NCI-H2171 (cell line): ENCODE data around the gene DENND2A.
"Not testable (repeated sequence)": the region's sequence is repeated elsewhere in the genome, so short reads cannot be mapped to it uniquely, and the experiment has no call there.

Experiments used
- DNase-seq: peaks from one replicate; lab custom pipeline; 2025; lab: John Stamatoyannopoulos, UW

Gene DENND2A

GRCh38 chr7:140646931-140647647, 6.5 kb upstream of the DENND2A start:
- peak; percentile 83 for DNase-seq

DNA sequence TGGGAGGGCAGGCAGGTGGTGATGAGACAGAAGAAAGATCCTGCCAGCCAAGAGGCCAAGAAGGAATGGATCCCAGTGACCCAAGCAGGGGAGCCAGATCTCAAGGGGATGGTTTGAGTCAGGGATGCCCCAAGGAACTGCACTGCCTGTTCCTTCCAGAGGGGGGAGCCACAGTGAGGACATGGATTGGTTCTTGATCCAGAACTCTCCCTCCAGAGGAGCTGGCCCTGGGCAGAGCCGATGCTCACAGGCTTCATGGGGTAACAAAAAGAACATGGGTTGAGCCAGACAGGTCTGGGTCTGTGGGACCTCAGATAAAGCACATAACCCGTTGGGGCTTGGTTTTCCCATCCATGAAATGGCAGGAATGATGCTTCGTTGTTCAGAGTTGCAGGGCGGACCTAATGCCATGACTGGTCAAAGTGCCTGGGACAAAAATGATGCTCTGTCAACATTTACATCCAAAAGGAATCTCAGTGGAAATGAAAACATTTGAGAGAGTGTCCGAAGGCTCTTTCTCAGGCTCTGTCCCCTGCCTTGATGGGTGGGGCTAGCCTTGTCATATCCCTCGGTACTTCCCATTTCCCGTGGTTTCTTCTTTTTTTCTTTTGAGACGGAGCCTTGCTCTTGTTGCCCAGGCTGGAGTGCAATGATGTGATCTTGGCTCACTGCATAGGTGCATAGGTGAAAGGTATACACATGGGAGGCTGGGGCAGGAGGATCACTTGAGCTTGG, 4.7 kb upstream of the DENND2A start:
- no peak for DNase-seq

GRCh38 chr7:140644761-140645160, 4.1 kb upstream of the DENND2A start:
- DNase-seq = not testable (repeated sequence)

- no peak for DNase-seq
These were observed 2.8 kb upstream of the DENND2A start for GRCh38 chr7:140643416-140643815.

DNA sequence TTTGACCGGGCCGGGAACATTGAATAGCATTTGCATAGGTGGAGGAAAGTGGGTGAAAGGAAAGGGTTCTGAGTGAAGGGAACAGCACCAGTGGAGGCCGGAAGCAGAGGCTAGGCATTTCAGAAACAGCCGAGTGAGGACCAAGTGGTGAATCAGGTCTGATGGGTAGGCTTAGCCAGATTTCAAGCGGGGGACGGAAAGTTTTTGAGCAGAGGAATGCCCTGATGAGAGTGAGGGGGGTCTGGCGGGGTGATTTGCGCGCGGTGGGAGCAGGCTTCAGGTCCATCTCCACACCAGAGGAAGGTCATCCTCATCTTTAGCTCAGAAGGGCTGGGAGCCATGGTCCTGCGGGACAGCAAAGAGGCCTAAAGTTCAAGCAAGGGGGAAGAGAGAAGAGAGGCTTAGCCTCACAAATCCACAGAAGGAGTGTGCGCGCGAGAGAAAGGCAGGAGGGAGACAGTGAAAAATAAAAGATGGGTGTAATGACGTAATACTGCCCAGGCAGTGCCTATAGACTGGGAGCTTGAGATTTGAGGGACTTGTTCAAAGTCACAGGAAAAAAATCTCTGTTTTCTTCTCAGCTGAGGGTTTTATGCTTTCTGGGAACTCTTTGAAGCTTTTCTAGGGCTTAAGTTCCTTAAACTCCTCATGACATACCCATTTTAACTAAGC, 1.0 kb upstream of the DENND2A start:
- no peak for DNase-seq

DNA sequence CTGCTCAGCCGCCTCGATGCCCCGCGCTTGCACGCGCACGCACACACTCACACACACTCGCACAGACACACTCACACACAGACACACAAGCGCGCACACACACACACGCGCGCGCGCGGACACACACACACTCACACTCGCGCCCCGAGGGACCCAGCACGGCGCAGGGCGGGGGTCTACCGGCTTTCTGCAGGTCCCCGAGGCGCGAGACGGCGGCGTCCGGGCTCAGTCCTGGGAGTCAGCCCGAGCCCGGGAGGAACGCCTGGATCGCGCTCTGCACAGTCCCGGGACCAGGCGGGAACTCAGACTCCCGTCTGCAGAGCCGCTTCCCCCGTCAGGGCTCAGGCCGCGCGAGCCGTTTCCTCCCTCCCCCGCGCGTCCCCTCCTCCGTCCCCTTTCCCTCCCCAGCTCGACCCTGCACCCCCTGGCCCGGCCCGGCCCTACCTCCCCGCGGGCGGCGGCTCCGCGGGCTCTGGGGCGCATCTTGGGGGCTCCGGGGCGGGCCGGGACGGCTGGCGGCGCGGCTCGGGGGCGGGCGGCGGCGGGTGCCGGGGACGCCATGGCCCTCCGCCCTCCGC, 464 bp downstream of the DENND2A start:
- peak; percentile 27 for DNase-seq

- no peak for DNase-seq
These were observed 1.1 kb downstream of the DENND2A start for GRCh38 chr7:140639366-140640053.

- no peak for DNase-seq
These were observed 2.3 kb downstream of the DENND2A start for GRCh38 chr7:140638173-140638791.

DNA sequence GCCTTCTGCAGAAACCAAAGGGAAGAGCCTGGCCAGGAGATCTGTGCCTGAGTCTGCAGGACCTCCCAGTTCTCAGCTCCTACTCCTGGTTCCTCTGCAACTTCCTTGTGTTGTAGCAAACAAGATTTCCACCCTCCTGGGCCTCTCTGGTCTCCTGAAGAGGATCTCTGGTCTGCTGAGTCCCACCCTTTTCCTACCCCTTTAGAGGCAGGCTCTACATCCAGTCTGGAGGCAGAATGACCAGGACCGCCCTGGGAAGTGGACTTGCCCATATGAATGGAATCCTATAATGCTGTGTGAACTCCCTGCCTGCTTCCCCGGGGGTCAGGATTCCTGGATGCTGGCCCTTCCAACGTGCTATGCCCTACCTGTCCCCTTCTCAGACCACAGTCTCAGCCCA, 3.2 kb downstream of the DENND2A start:
- no peak for DNase-seq

DNA sequence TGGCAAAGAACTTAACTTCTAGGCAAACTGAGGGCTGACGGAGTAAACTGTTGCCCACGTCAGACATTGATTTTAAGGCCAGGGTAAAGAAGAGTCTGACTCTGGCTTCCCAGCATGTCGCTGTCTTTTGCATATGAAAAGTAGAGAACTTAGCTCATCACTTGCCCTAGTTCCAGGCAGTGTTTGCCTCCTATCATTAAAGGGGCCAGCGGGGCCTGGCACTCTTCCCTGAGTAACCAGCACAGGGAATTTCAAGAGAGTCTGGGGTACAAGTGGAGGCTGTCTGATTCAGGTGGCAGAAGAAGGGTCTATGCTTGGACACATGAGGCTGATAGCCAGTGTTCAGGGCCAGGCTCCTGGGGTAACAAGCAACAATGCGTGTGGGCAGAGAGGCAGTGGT, 4.8 kb downstream of the DENND2A start:
- no peak for DNase-seq

DNA sequence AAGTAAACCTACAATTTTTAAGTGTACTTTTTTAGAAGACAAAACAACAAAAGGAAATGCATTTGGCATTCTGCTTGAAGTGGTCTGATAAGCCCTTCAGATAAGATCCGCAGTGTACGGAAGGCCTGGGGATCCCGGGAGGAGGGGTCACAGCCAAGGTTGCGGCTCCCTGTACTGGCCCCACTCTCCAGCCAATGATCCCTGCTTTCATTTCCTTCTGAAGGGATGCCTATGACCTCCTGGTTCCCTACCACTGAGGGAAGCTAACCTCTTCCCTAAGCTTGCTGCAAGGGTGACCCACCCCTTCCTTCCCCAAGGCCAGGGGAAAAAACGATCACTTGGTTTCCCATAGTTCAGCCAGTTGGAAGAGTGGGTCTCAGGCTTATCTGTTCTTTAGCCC, 5.3 kb downstream of the DENND2A start:
- DNase-seq = no peak

GRCh38 chr7:140631602-140632001, 9.0 kb downstream of the DENND2A start:
- DNase-seq = no peak

DNA sequence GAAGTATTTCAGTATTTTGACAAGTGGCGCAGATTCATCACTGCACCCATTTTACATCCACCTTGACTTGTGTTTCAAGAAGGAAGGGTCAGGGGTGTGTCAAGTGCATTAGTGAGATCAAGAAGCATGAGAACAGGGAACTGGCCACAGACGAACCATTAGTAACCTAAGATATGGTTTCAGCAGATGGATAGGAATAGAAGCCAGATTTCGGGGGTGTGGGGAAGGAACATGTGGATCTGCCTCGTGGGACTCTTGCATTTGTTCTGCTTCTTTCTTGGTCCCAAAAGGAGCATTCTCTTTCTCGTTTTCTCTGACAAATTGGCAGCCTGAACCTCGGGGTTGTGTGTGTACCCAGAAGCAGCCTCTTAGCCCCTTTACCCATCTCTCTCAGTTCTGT, 9.6 kb downstream of the DENND2A start:
- DNase-seq = peak; percentile 15

DNA sequence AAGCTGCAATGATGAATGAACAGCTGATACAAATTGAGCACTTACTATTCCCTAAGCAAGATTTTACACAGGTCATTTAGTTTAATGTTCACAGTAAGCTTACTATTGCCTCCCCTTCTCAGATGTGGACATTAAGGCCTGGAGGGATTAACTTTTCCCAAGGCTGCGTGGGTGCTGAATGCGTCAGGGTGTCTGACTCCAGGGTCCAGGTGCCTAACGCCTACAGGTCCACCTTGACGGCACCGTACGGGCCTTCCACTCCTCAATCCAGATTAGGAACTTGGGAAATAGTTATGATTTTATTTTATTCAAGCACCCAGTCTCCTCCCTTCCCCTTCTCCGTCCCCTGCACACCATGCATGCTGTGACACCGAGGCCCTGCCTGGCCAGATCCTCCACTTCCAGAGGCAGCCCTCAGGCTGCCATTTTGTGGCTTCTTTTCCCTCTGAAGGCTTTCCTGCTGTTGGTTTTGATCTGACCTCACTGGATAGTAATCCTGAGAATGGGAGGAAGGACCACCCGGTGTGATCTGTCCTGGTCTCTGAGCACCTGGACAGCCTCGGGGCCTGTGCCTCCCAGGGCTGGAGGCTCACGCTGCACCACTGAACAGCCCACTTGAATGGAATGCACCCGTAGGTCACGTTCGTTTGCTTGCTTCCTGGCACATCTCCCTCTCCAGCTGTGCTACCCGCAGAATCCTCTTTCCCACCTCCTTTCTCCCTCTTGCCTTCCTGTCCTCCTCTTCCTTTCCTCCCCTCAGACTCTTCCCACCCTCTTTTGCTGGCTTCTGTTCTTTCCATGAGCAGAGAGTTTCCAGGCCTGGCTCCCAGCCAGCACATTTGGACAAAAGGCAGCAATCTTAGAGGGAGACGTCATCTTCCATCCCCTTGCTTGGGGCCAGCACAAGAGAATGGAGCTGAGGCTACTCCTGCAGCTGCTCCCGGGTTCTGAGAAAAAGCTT, 14.4 kb downstream of the DENND2A start:
- peak; percentile 32 for DNase-seq

GRCh38 chr7:140625192-140625558, 15.4 kb downstream of the DENND2A start:
- not testable (repeated sequence) for DNase-seq

GRCh38 chr7:140624392-140625191, 16.0 kb downstream of the DENND2A start:
- DNase-seq = peak; percentile 95

GRCh38 chr7:140623980-140624379, 16.6 kb downstream of the DENND2A start:
- peak; percentile 42 for DNase-seq

DNA sequence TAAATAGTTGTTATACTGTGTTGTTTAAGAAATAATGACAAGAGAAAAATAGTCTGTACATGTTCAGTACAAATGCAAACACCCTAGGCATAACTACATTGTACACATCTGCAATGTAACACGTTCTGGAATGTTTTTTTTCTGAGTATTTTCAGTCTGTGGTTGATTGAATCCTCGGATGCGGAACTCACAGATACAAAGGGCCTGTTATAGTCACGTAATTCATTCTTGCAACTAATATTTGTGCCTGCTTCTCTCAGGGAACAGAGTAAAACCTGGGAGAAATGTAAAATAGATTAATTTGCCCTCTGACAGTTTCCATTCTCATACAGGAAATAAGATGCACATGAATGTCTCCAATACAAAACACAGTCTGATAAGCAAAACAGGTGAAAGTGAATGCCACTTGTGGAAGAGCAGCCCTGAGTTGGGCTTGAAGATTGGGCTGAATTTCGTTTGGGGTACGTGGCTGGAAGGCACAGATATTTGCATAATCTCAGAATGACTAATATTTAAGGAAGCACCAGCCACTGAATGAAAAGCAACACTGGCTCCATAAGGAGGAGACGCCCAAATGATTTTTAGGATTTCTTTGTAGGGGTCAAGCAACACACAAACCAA, 19.1 kb downstream of the DENND2A start:
- no peak for DNase-seq

- not testable (repeated sequence) for DNase-seq
These were observed 20.6 kb downstream of the DENND2A start for GRCh38 chr7:140619915-140620510.
